Endothelial cell (in vitro differentiated cells): ENCODE results near the gene CRTC1. TPM values are rescaled to one million over a fixed set of nuclear protein-coding genes. Genes with fewer than 3 reads are reported as not detected.

ENCODE experiments used
- DNase-seq: peaks from one replicate; pipeline ENCODE4 v3.0.0; 2021; ENCODE audit warnings: low spot score
- H3K27ac Mint-ChIP-seq: one replicate; pipeline ENCODE4 v1.8.0; 2021; ENCODE audit warnings: mixed read lengths, inconsistent platforms; ENCODE audit not compliant: unreplicated experiment
- H3K27me3 Mint-ChIP-seq: one replicate; pipeline ENCODE4 v1.8.0; 2021; ENCODE audit warnings: mild to moderate bottlenecking, moderate library complexity, mixed read lengths, inconsistent platforms; ENCODE audit not compliant: unreplicated experiment
- H3K36me3 Mint-ChIP-seq: one replicate; pipeline ENCODE4 v1.8.0; 2021; ENCODE audit warnings: mild to moderate bottlenecking, low read depth, mixed read lengths, inconsistent platforms; ENCODE audit not compliant: unreplicated experiment
- H3K4me1 Mint-ChIP-seq: one replicate; pipeline ENCODE4 v1.8.0; 2021; ENCODE audit warnings: mild to moderate bottlenecking, mixed read lengths, inconsistent platforms; ENCODE audit not compliant: unreplicated experiment
- H3K4me3 Mint-ChIP-seq: one replicate; pipeline ENCODE4 v1.8.0; 2021; ENCODE audit warnings: mild to moderate bottlenecking, mixed read lengths, inconsistent platforms; ENCODE audit not compliant: unreplicated experiment
- H3K9me3 Mint-ChIP-seq: one replicate; pipeline ENCODE4 v1.8.0; 2021; ENCODE audit warnings: mixed read lengths, inconsistent platforms; ENCODE audit not compliant: unreplicated experiment
- total RNA-seq: library from RNA; stranded (reverse); fragmentation: NEBNext Ultra II Directional; extraction: Animal tissue kit (Norgen Biotek cat#: 25700); gene quantifications from one replicate; pipeline ENCODE4 v1.2.1, GENCODE V29; 2021; ENCODE audit not compliant: unreplicated experiment
- TF ChIP-seq, protein P1 (sequence below): fragments of 200-600 bp; sonication (generic); IDR thresholded peaks from one replicate; pipeline ENCODE4 v1.5.0; 2021; ENCODE audit warnings: antibody characterized with exemption; ENCODE audit not compliant: unreplicated experiment

Gene CRTC1
- total RNA-seq, 1 donor from 2014 or later = 17.5 TPM

DNA sequence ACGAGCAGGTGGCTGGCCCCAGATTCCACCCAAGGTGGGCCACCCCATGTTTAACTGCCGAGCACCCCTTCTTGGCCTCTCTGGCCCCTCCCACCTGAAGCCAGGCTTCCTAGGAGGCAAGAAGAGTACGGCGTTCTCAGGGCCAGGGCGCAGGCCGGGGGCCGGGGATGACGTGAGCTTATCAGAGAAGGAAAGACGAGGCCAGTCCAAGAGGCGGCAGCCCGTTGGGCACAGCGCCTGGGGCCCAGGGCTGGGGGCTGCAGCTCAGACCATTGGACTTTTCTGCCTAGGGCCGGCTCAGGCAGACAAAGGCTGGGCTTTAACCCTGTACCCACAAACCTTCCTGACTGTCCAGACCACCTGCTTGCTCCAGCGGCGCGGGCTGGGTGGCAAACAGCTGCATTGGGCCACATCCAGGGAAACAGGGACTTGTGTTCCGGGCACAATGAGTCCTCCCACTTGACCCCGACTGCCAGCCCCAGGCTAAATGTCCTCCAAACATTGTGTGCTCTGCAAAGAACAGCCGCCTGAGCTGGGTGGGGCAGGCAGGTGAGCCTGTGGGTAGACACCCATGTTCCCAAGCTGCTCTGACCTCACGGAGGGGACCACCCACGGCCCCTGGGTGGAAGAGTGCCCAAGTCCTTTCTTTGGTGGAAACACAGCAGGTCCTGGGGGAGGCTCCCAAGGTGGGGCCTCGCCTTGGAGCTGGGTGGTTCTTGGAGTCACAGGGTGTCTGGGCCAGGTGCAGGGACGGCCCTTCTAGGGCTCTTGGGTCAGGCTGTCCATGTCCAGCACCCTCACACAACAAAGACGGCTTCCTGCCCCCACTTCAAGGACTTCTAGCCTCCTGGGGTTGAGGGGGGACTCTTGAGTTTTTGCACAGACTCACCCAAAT, 85.8 kb downstream of the CRTC1 start:
- DNase-seq = no peak
- Mint-ChIP-seq H3K36me3 (peaks cover 5% of the 10 kb centered on the region), H3K27ac (no peak overlapping the region), H3K4me1 (no peaks in the 10 kb centered on the region), H3K9me3 (no peaks in the 10 kb centered on the region), H3K27me3 (peaks cover 20% of the 10 kb centered on the region), H3K4me3 (no peak overlapping the region)
- TF ChIP-seq, protein P1, sequence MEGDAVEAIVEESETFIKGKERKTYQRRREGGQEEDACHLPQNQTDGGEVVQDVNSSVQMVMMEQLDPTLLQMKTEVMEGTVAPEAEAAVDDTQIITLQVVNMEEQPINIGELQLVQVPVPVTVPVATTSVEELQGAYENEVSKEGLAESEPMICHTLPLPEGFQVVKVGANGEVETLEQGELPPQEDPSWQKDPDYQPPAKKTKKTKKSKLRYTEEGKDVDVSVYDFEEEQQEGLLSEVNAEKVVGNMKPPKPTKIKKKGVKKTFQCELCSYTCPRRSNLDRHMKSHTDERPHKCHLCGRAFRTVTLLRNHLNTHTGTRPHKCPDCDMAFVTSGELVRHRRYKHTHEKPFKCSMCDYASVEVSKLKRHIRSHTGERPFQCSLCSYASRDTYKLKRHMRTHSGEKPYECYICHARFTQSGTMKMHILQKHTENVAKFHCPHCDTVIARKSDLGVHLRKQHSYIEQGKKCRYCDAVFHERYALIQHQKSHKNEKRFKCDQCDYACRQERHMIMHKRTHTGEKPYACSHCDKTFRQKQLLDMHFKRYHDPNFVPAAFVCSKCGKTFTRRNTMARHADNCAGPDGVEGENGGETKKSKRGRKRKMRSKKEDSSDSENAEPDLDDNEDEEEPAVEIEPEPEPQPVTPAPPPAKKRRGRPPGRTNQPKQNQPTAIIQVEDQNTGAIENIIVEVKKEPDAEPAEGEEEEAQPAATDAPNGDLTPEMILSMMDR = no peak

- H3K27me3 Mint-ChIP-seq = peaks cover 20% of the 10 kb centered on the region
- H3K27ac Mint-ChIP-seq = no peak overlapping the region
Observed at GRCh38 chr19:18769989-18770528, 86.6 kb downstream of the CRTC1 start.

GRCh38 chr19:18770663-18771327, 87.3 kb downstream of the CRTC1 start:
- Mint-ChIP-seq H3K9me3 (no peaks in the 10 kb centered on the region), H3K4me1 (no peaks in the 10 kb centered on the region), H3K36me3 (peaks cover 5% of the 10 kb centered on the region), H3K4me3 (peak overlapping the region; percentile 4), H3K27me3 (peaks cover 18% of the 10 kb centered on the region), H3K27ac (peak overlapping the region; percentile 64)
- DNase-seq = no peak
- TF ChIP-seq, protein P1 = no peak

More at GRCh38 chr19:18769989-18770528, 86.6 kb downstream of the CRTC1 start:
- TF ChIP-seq, protein P1 = no peak
- Mint-ChIP-seq H3K36me3 (peaks cover 5% of the 10 kb centered on the region), H3K4me3 (peak overlapping the region; percentile 4), H3K4me1 (no peaks in the 10 kb centered on the region), H3K9me3 (no peaks in the 10 kb centered on the region)
- DNase-seq = no peak

- no peak overlapping the region for H3K27ac Mint-ChIP-seq
- no peaks in the 10 kb centered on the region for H3K9me3 Mint-ChIP-seq
- DNase-seq = no peak
- no peaks in the 10 kb centered on the region for H3K4me1 Mint-ChIP-seq
- peaks cover 5% of the 10 kb centered on the region for H3K36me3 Mint-ChIP-seq
- H3K27me3 Mint-ChIP-seq = peaks cover 22% of the 10 kb centered on the region
- TF ChIP-seq, protein P1 = no peak
- H3K4me3 Mint-ChIP-seq = no peak overlapping the region
Observed at GRCh38 chr19:18771328-18772242, 88.1 kb downstream of the CRTC1 start.
